T follicular helper cell (primary cell): ENCODE measurements around the gene CHFR.
"Not testable (repeated sequence)": the region's sequence is repeated elsewhere in the genome, so short reads cannot be mapped to it uniquely, and the experiment has no call there.

Experiments used
- DNase-seq: peaks from one replicate; pipeline ENCODE4 v3.0.0-alpha.2; 2020; ENCODE audit warnings: low read depth
- total RNA-seq, 2 experiments: gene quantifications; one replicate each; lab custom pipeline; 2026; lab: John Stamatoyannopoulos, UW

The CHFR gene, protein sequence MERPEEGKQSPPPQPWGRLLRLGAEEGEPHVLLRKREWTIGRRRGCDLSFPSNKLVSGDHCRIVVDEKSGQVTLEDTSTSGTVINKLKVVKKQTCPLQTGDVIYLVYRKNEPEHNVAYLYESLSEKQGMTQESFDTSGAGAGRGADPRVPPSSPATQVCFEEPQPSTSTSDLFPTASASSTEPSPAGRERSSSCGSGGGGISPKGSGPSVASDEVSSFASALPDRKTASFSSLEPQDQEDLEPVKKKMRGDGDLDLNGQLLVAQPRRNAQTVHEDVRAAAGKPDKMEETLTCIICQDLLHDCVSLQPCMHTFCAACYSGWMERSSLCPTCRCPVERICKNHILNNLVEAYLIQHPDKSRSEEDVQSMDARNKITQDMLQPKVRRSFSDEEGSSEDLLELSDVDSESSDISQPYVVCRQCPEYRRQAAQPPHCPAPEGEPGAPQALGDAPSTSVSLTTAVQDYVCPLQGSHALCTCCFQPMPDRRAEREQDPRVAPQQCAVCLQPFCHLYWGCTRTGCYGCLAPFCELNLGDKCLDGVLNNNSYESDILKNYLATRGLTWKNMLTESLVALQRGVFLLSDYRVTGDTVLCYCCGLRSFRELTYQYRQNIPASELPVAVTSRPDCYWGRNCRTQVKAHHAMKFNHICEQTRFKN
- total RNA-seq, result 58.8 to 98.3 reads per million in 2 experiments

DNA sequence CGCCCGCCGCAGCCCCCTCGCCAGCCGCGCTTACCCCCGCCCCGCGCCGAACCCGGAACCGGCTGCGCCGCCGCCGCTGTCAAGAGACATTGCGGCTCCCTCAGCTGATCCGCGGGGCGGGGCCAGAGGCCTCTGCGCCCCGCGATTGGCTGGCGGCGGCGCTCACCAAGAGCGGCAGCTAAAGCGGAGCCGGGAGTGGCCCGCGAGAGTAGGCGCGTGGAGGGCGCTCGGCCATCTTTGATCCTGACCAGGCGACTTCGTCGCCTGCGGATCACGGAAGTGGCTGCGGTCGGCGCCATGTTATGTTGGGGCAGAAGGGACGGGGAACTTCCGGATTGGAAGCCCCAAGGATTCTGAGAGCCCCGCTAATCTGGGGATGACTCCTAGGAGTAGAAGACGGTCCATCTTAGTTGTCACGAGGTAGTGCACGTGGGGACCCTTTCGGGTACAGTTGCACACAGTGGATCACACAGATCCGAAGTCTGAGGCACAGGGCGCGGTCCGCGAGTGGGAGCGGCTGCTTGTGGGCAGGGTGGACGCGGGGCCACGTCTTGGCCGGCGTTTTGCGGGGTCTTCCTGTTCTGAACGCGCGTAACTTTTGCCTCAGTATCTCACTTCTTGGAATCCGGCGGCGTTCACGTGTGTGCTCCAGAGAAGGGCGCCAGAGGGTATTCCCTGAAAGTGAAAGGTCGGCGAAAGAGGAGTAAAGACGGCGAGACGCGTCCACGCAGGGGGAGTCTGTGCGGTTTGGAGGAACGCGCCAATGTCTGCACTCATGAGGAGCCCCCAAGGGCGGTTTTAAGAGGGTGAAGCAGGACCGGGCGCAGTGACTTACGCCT, at the start of gene CHFR:
Gene CHFR (minus strand): TSS at position 93 of the 839 bp plus-strand sequence. CDS start 277 bp downstream, outside the sequence.
- DNase-seq, result peak; percentile 90

DNA sequence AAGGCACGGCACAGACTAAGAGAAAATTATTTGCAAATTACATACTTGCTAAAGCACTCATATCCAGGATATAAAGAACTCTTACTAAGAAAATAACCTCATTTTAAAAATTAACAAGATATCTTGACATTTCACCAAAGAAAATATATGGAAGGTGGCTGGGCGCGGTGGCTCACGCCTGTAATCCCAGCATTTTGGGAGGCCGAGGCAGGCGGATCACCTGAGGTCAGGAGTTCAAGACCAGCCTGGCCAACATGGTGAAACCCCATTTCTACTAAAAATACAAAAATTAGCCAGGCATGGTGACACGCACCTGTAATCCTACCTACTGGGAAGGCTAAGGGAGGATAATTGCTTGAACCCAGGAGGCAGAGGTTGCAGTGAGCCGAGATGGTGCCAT, 49.5 kb upstream of the CHFR start:
- not testable (repeated sequence) for DNase-seq

DNA sequence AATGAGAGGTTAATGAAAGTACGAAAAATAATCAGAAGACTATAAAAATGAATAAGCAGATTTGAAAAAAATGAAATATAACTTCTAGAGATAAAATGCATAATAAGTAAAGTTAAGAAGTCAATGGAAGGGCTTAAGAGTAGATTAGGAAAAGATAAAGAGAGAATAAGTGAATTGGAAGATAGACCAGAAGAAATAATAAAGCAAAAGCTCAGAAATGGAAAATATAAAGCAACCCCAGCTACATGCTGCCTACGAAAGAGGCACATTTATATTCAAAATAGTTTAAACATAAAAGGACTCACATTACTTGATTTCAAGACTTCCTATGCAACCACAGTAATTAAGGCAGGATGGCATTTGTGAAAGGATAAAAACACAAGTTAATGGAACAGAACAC, 48.8 kb upstream of the CHFR start:
- no peak for DNase-seq

GRCh38 chr12:132926415-132926833, 39.0 kb upstream of the CHFR start:
- no peak for DNase-seq

GRCh38 chr12:132925597-132926414, 38.4 kb upstream of the CHFR start:
- DNase-seq, result no peak

- no peak for DNase-seq
Observed at GRCh38 chr12:132924356-132924755, 37.0 kb upstream of the CHFR start.

GRCh38 chr12:132923356-132923909, 36.0 kb upstream of the CHFR start:
- DNase-seq, result no peak

- no peak for DNase-seq
Observed at GRCh38 chr12:132922676-132923075, 35.3 kb upstream of the CHFR start.

- DNase-seq, result no peak
Observed at GRCh38 chr12:132921685-132922084, 34.3 kb upstream of the CHFR start.

GRCh38 chr12:132918680-132919079, 31.3 kb upstream of the CHFR start:
- no peak for DNase-seq

GRCh38 chr12:132909030-132909368, 21.6 kb upstream of the CHFR start:
- no peak for DNase-seq

DNA sequence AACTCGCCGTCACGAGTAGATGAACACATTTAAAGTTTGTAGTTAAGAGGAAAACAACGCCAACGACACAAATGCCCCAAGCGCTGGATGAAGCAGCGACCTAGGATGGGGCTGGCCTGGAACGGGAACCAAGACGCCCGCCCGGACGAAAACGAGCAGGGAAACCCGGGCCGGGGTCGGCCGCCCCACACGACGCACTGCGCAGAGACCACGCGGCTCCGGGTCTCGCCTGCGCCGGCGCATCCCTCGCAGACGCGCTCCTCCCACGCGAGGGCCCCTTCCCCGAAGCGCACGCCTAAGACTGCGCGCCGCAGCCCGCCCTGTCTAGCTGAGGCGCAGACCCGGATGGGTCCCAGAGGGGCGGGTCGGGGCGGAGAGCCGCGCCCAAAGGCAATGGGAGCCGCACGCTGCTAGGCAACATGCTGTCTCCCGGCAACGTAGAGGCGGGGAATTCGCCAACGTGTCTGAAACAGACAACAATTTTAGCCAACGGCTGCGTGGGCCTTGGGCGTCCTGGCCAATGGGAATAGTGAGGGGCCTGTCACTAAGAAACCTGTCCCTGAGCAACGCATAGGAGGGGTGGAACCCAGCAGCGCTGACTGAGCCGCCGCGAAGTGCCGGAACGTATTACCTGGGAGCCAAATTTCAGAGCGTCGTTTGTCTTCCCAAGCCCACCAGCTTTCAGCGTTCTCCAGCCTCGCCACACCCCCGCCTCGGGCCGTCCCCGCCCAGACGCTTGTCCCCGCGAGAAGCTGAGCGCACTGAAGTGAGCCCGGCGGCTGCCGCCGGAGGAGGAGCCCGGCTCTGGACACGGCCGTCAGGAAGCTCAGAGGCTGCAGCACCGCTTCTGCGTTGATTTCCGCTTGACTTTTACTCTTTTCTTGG, 21.0 kb upstream of the CHFR start:
- DNase-seq, result peak; percentile 93

DNA sequence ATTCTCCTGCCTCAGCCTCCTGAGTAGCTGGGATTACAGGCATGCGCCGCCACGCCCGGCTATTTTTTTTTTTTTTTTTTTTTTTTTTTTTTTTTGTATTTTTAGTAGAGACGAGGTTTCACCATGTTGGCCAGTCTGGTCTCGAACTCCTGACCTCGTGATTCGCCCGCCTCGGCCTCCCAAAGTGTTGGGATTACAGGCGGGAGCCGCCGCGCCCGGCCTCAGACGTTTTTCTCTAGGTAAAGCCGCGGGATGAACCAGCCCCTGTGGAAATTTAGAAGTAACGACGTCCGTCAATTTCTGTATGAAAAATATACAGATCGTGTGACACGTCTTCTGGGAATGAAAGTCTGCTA, 20.4 kb upstream of the CHFR start:
- not testable (repeated sequence) for DNase-seq

DNA sequence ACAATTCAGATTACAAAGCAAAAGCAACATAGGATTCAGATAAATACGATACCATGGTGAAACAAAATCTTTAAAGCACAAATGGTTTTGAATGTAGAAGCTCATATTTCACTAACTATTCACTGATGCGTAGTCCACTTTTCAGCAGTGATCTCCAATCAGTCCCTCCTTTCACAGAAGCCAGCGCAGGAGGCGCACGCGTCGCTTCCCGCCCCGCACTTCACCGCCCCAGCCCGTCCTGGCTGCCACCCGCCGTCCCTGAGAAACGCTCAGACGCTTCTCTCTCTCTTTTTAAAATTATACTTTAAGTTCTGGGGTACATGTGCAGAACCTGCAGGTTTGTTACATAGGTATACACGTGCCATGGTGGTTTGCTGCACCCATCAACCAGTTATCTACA, 19.8 kb upstream of the CHFR start:
- no peak for DNase-seq

GRCh38 chr12:132904718-132905328, 17.4 kb upstream of the CHFR start:
- peak; percentile 85 for DNase-seq

GRCh38 chr12:132899033-132899432, 11.6 kb upstream of the CHFR start:
- DNase-seq, result no peak

DNA sequence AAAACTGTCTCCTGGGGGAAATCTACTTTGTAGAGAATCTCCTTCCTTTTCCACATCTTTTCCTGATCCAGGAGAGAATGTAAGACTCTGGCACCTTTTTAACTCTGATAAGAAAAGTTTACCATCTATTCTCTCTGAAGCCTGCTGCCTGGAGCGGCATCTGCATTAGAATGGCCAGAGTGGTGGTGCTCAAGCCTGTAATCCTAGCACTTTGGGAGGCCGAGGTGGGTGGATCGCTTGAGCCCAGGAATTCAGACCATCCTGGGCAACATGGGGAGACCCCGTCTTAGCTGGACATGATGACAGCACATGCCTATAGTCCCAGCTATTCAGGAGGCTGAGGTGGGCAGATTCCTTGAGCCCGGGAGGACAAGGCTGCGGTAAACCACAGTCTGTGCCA, 1.4 kb upstream of the CHFR start:
- no peak for DNase-seq

- DNase-seq, result no peak
Observed at GRCh38 chr12:132886529-132887477, 602 bp downstream of the CHFR start.

- no peak for DNase-seq
Observed at GRCh38 chr12:132881818-132882217, 5.6 kb downstream of the CHFR start.
